Spinal cord (tissue), 10 donors: ENCODE measurements around the gene ETFDH. TPM values are rescaled to one million over a fixed set of nuclear protein-coding genes. Genes with fewer than 3 reads are reported as not detected.

Experiments used
- DNase-seq, 6 donors: peaks; one replicate each; pipeline versions ENCODE4 v3.0.0 to v3.0.0-alpha.2; 2013 to 2015; ENCODE audit warnings: low spot score in 6 of 6, low read depth in 4 of 6
- H3K27ac ChIP-seq: one replicate; pipeline ENCODE4 v1.5.1; 2013; ENCODE audit warnings: low read depth, low read length, control low read depth
- H3K27me3 ChIP-seq: one replicate; pipeline ENCODE4 v1.6.1; 2013; ENCODE audit warnings: low read length; ENCODE audit not compliant: control insufficient read depth, insufficient read depth
- H3K36me3 ChIP-seq: one replicate; pipeline ENCODE4 v1.6.1; 2013; ENCODE audit warnings: low read length; ENCODE audit not compliant: control insufficient read depth, insufficient read depth
- H3K4me1 ChIP-seq: one replicate; pipeline ENCODE4 v1.6.1; 2013; ENCODE audit warnings: low read length; ENCODE audit not compliant: control insufficient read depth, insufficient read depth
- H3K4me3 ChIP-seq: one replicate; pipeline ENCODE4 v1.5.1; 2013; ENCODE audit warnings: low read depth, low read length, control low read depth
- H3K9me3 ChIP-seq: one replicate; pipeline ENCODE4 v1.6.1; 2013; ENCODE audit warnings: low read length; ENCODE audit not compliant: control insufficient read depth, insufficient read depth
- WGBS: methylation state at CpG from one replicate; pipeline ENCODE4 v1.1.5; 2013; ENCODE audit warnings: missing lambda C conversion rate; ENCODE audit not compliant: insufficient coverage; 5-methylcytosine and 5-hydroxymethylcytosine counted together
- polyA plus RNA-seq, 2 donors: library from polyadenylated mRNA; unstranded; fragments of 120-200 nt; gene quantifications; one replicate each; pipeline ENCODE4 v1.2.1, GENCODE V29; 2013; ENCODE audit not compliant: insufficient read length in 2 of 2
- total RNA-seq, 2 donors: library from RNA; depleted of rRNA in 1 of 2; stranded (reverse); fragments of 120-200 nt in 1 of 2; fragments of >200 nt in 1 of 2; gene quantifications; one replicate each; pipeline versions ENCODE4 v1.2.3 to v1.2.4, GENCODE V29; 2013 to 2014
- donor health status: healthy.

Gene ETFDH
- total and polyA plus RNA-seq, 4 donors = 20.6 to 35.7 (median 33.1) TPM

GRCh38 chr4:158714937-158715336 lies 42.8 kb downstream of the ETFDH start:
- H3K36me3 ChIP-seq = peaks cover 21% of the 10 kb centered on the region
- DNase-seq = no peak
- no peaks in the 10 kb centered on the region for H3K9me3 ChIP-seq
- no peaks in the 10 kb centered on the region for H3K4me1 ChIP-seq
- WGBS = no CpG with 5 or more reads among the region's 4 CpGs
- no peak overlapping the region for H3K27ac ChIP-seq
- no peak overlapping the region for H3K4me3 ChIP-seq
- H3K27me3 ChIP-seq = no peaks in the 10 kb centered on the region

GRCh38 chr4:158715802-158716201 lies 43.7 kb downstream of the ETFDH start:
- Histone ChIP-seq H3K9me3 (no peaks in the 10 kb centered on the region), H3K36me3 (peaks cover 21% of the 10 kb centered on the region), H3K27ac (no peak overlapping the region), H3K4me1 (no peaks in the 10 kb centered on the region), H3K27me3 (no peaks in the 10 kb centered on the region), H3K4me3 (no peak overlapping the region)
- no CpG with 5 or more reads among the region's 3 CpGs for WGBS
- DNase-seq = no peak

GRCh38 chr4:158721680-158722079 lies 49.6 kb downstream of the ETFDH start:
- H3K4me3 ChIP-seq = no peak overlapping the region
- H3K9me3 ChIP-seq = no peaks in the 10 kb centered on the region
- DNase-seq = no peak
- peaks cover 6% of the 10 kb centered on the region for H3K4me1 ChIP-seq
- WGBS = 100% methylated on average over 1 of the region's 1 CpG
- no peak overlapping the region for H3K27ac ChIP-seq
- peaks cover 8% of the 10 kb centered on the region for H3K36me3 ChIP-seq
- H3K27me3 ChIP-seq = no peaks in the 10 kb centered on the region

DNA sequence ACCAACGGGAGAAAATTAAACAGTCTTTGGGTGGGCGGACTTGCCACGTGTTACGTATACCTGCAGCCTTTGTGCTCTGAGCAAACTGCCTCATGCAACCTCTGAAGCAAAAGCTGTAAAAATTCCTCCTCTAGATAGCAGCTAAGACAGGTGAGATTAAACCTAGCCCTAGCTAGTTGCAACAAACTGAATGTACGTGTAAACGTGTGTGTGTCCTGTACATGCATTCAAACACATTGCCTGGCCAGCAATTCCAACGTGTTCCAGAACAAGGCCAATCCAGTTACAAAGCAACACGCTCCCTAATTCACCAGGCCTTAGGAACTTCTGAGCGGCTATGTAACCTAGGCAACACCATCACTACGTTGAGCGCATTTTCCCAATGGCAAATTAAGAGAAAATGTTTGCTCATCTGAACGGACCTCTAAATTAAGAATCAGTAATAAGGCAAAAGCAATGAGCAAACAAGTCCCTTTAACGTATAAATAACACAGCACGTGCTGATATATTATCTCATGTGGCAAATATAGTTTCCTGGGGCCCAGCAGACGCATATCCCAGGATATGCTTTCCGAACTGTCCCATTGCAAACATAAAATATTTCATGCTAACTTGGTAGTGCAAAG lies 50.3 kb downstream of the ETFDH start:
- peak overlapping the region; percentile 94 for H3K27ac ChIP-seq
- DNase-seq = peak; percentile 15 to 82 (median 30)
- 3% methylated on average over 8 of the region's 16 CpGs for WGBS
- H3K4me3 ChIP-seq = peak overlapping the region; percentile 93
- H3K36me3 ChIP-seq = peaks cover 6% of the 10 kb centered on the region
- peaks cover 6% of the 10 kb centered on the region for H3K4me1 ChIP-seq
- no peaks in the 10 kb centered on the region for H3K27me3 ChIP-seq
- no peaks in the 10 kb centered on the region for H3K9me3 ChIP-seq

GRCh38 chr4:158722917-158723793 lies 51.1 kb downstream of the ETFDH start, which contains the start of gene PPID:
Gene PPID (minus strand): TSS chr4:158723396. CDS start chr4:158723288, 108 bp downstream.
- peak; percentile 67 to 94 (median 72) for DNase-seq
- no peaks in the 10 kb centered on the region for H3K9me3 ChIP-seq
- H3K36me3 ChIP-seq = peaks cover 6% of the 10 kb centered on the region
- under 1% methylated on average over 55 of the region's 65 CpGs for WGBS
- H3K27ac ChIP-seq = peak within 1 kb of the TSS; percentile 94
- H3K4me3 ChIP-seq = peak within 1 kb of the TSS; percentile 93
- H3K4me1 ChIP-seq = peaks cover 6% of the 10 kb centered on the region
- no peaks in the 10 kb centered on the region for H3K27me3 ChIP-seq

DNA sequence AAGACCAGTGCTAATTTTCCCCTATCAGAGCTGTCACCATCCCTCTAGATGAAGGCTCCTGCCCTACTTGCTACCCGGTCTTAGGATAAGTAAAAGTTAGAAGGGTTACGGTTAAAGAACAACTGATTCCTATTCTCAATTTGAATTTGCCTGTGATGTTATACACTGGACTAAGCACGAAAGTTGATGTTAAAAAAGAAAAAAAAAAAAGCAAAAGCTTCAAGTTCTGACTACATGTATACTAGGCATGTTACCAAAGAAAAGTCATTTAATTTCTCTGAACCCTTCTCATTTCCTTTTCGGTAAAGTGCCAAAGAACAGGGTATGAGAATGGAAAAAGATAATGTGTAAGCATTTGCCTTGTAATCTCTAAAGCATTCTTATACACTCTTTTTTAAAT lies 52.5 kb downstream of the ETFDH start:
- no peak for DNase-seq
- Histone ChIP-seq H3K27me3 (no peaks in the 10 kb centered on the region), H3K27ac (no peak overlapping the region), H3K4me3 (no peak overlapping the region), H3K36me3 (peaks cover 6% of the 10 kb centered on the region), H3K9me3 (no peaks in the 10 kb centered on the region), H3K4me1 (peaks cover 6% of the 10 kb centered on the region)
- no CpG with 5 or more reads among the region's 4 CpGs for WGBS

- Histone ChIP-seq H3K27me3 (no peaks in the 10 kb centered on the region), H3K4me1 (peaks cover 6% of the 10 kb centered on the region), H3K4me3 (no peak overlapping the region), H3K36me3 (no peaks in the 10 kb centered on the region), H3K9me3 (no peaks in the 10 kb centered on the region), H3K27ac (no peak overlapping the region)
- WGBS = no CpG with 5 or more reads among the region's 6 CpGs
- no peak for DNase-seq
Observed at GRCh38 chr4:158726633-158727032, 54.5 kb downstream of the ETFDH start.

GRCh38 chr4:158728236-158728635 lies 56.1 kb downstream of the ETFDH start:
- H3K9me3 ChIP-seq = no peaks in the 10 kb centered on the region
- no peak overlapping the region for H3K27ac ChIP-seq
- H3K27me3 ChIP-seq = no peaks in the 10 kb centered on the region
- no peak for DNase-seq
- H3K4me1 ChIP-seq = peaks cover 3% of the 10 kb centered on the region
- H3K4me3 ChIP-seq = no peak overlapping the region
- WGBS = no CpG with 5 or more reads among the region's 1 CpG
- H3K36me3 ChIP-seq = no peaks in the 10 kb centered on the region

DNA sequence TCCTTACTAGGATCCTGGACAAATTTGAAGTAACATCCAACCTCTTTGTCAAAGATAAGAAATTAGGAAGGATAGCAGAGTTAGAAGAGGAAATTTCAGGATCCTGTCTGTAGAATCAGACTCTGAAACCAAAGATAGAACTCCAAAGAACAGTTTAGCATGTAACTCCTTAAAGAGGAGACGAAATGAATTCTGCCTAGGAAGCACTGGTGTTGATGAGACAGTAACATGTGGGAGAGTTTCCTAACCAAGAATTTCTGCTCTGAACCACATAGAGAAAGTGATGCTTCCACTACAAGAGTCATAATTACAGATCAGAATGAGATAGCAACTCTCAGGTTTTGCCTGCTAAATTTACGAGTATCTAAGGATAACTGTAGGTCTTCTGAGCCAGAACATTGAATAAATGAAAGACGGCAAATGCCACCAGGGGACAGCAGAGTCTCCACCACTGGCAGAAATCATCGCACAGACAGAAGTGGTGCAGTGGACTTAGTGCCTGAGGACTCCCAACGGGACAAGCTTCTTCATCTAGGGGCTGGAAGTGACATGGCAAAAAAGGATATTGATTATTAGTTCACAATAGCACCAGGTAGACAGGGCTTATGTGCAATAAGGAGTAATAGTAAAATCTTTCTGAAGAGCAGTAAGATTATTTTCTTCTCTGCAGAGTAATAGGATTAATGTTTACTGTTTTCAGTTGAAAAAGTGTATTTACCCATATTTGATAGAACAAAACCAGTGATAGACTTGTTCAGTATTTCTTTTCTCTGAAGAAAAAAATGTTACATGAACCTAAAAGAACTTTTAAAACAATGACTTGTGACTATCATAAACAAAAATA lies 57.8 kb downstream of the ETFDH start:
- no peak overlapping the region for H3K27ac ChIP-seq
- H3K4me3 ChIP-seq = no peak overlapping the region
- H3K9me3 ChIP-seq = no peaks in the 10 kb centered on the region
- 14% methylated on average over 4 of the region's 5 CpGs for WGBS
- no peaks in the 10 kb centered on the region for H3K36me3 ChIP-seq
- no peaks in the 10 kb centered on the region for H3K27me3 ChIP-seq
- peak in 5 of 6 donors; percentile 21 to 78 (median 47) for DNase-seq
- H3K4me1 ChIP-seq = no peaks in the 10 kb centered on the region
